HAP-1 (cell line): Measurements from ENCODE around the gene GULP1.

Experiments used
- DNase-seq, 2 experiments: peaks; one replicate each; pipeline ENCODE4 v3.0.0-alpha.2; 2016 to 2020; ENCODE audit warnings: low spot score in 2 of 2
- H3K27me3 ChIP-seq: fragments of 250-450 bp; sonication (Bioruptor Pico); 2 replicates; pipeline ENCODE4 v1.5.1; 2020; ENCODE audit warnings: low read depth, mild to moderate bottlenecking, moderate library complexity
- H3K36me3 ChIP-seq: fragments of 250-450 bp; sonication (Bioruptor Pico); replicated peaks from 2 replicates; pipeline ENCODE4 v1.5.1; 2020; ENCODE audit warnings: mild to moderate bottlenecking
- H3K4me1 ChIP-seq: fragments of 250-450 bp; sonication (Bioruptor Pico); 2 replicates; pipeline ENCODE4 v1.5.1; 2020; ENCODE audit warnings: mild to moderate bottlenecking
- H3K4me3 ChIP-seq: fragments of 250-450 bp; sonication (Bioruptor Pico); 2 replicates; pipeline ENCODE4 v1.5.1; 2020; ENCODE audit warnings: mild to moderate bottlenecking, moderate library complexity
- H3K9me3 ChIP-seq: fragments of 250-450 bp; sonication (Bioruptor Pico); 2 replicates; pipeline ENCODE4 v1.5.1; 2020; ENCODE audit warnings: mild to moderate bottlenecking, moderate library complexity
- in situ Hi-C: fragments of 300-500 bp; cut with MboI; formaldehyde crosslinking; loops from 3 replicates; pipeline ENCODE4 v1.14.3; 2020; ENCODE audit warnings: low sequenced_read_pairs, inconsistent platforms, mixed read lengths

GULP1 gene

DNA sequence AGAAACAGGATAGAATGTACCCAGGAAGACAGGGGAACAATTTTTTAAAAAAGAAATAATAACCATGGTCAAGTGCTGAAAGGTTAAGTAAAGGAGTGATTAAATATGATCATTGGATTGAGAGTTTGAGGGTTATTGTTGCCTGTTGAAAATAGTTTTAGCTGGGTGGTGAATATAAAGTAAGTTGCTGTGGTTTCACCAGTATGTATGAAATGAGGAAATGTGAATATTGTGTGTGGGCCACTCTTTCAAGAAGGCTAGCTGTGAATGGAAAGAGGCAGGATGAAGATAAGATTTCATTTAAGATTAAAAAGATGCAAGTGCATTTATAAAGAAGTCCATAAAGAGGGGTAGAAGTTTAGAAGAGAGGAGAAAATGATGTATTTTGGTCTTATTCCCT, 53.8 kb downstream of the GULP1 start:
- no peak for DNase-seq
- Histone ChIP-seq H3K9me3 (no peaks in the 10 kb centered on the region), H3K27me3 (no peaks in the 10 kb centered on the region), H3K36me3 (no peaks in the 10 kb centered on the region), H3K4me1 (peaks cover 7% of the 10 kb centered on the region; the same call in 1 of the 2 replicates), H3K4me3 (no peak overlapping the region)
- in situ Hi-C loops = no loop called here

DNA sequence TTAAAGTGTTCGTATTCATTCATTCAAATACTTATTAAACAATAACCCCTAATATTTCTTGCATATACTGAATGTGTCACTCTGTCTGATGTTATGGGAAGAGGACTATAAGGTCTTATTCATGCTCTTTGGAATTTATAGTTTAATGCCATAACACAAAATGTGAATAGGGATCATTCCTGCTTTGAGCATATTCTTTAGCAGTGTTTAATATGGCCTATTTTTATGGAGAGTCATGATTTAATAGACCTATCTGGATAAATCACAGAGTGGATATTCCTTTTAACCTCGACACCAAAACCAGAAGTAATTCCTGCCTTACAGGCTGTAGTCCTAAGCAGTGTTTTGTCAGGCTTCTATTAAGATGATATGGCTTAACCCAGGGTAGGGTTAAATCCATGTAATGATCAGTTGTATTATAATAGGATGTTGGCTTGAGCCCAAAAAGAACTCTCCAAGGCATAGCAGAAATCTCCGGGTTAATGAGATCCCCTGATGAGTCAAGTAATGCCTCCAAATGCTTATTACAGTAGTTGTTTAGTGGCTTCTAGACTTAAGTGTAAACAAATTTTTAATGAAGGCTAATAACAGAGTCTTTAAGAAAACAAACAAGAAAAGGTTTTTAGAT, 54.3 kb downstream of the GULP1 start:
- in situ Hi-C loops = no loop called here
- Histone ChIP-seq H3K9me3 (no peaks in the 10 kb centered on the region), H3K36me3 (no peaks in the 10 kb centered on the region), H3K4me1 (peaks cover 7% of the 10 kb centered on the region; the same call in 1 of the 2 replicates), H3K4me3 (no peak overlapping the region), H3K27me3 (no peaks in the 10 kb centered on the region)
- DNase-seq = peak in 1 of 2 experiments; percentile 41

DNA sequence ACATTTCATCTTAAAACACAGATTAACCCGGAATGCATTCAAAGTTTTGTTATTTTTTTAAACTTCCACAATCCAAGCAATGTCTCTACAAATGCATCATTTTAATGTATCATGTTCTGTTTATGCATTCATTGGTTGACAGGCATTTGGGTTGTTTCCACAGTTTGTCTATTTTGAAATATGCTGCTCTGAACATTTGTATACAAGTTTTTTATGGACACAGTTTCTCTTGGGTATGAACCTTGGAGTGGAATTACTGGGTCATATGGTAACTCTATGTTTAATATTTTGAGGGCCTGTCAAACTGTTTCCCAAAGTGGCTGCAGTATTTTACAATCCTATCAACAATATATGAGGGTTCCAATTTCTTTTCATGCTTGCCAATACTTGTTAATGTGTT, 57.3 kb downstream of the GULP1 start:
- Histone ChIP-seq H3K9me3 (no peaks in the 10 kb centered on the region), H3K4me1 (peaks cover 7% of the 10 kb centered on the region; the same call in 1 of the 2 replicates), H3K4me3 (no peak overlapping the region), H3K27me3 (no peaks in the 10 kb centered on the region), H3K36me3 (no peaks in the 10 kb centered on the region)
- in situ Hi-C loops = no loop called here
- no peak for DNase-seq

DNA sequence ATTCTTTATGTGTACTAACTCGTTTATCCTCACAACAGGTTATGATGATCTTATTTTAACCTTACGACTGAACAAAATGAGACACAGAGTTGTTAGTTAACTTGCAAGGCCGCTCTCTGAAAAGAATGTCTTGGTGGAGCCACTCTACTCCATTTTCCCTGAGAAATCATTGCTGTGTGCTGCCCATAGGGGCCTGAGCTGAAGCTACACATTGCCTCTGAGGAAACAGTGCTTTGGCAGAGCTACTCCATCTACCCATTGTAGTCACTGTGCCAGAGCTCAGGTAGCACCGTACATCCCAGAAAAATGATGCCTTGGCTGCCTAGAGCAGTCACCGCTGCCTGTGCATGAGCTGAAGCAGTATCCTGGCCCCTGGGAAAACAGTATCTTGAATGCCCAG, 61.6 kb downstream of the GULP1 start:
- Histone ChIP-seq H3K36me3 (no peaks in the 10 kb centered on the region), H3K27me3 (no peaks in the 10 kb centered on the region), H3K4me3 (no peak overlapping the region), H3K4me1 (no peaks in the 10 kb centered on the region), H3K9me3 (no peaks in the 10 kb centered on the region)
- in situ Hi-C loops = no loop called here
- no peak for DNase-seq

DNA sequence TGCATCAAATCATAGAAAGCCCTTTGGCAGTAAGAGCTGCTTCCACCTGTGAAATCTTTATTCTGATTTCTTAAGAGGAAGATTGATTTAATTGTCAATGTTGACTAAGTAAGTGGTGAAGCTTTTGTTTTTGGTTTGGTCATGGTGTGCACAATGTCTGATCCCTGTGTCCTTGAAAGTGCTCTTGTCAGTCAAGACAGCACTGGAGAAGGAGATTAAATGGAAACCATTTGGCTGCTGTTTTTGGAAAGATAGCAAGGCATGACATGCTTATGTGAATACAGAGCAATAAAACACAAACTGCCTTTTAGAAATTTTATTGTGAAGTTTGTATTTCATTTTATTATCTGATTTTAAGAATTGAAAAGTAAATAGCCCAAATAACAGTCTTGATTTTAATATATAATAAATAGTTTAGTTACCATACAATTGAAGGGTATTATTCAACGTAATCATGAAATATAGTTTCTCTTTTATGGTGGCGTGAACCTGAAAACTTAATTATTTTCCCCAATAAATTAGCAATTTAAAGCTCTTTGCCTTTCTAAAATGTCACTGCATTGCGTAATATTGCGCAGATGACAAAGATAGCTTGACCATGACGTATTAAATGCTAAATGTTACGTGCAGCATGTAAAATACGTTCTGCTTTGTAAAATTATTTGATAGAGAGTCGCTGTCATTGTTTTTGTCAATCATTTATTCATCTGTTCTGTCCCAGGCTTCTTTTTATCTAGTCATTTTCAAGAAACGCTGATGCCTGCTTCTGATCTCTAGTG, 69.0 kb downstream of the GULP1 start:
- Histone ChIP-seq H3K27me3 (no peaks in the 10 kb centered on the region), H3K36me3 (no peaks in the 10 kb centered on the region), H3K4me1 (peaks cover 6% of the 10 kb centered on the region), H3K4me3 (no peak overlapping the region), H3K9me3 (no peaks in the 10 kb centered on the region)
- in situ Hi-C loops = no loop called here
- no peak for DNase-seq

DNA sequence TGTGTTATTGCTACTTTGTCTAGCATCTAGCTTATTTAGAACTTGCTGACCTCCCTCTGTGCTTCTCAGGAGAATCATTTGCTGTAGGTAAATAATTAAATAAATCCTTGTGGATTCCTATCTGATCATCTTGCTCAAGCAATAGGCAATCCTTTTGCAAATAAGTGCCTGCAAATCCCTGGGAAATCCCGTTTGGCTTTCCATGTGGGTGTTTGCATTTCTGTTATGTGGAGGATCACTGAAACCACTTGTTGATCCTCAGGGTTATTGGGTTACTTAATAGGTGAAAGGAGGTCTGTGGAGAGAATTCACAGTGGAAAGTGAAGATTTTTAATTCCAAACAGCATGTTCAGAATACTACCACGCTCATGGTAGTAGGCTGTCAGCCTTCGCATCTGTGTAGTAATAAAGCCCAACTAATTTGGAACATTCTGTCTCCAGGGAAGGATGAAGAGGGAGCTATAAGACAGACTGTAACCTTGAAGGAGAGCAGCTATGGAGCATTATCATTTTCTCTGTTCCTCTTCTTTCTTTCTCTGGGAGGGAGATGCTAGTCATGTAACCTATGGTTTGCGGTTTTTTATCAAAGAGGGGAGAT, 72.5 kb downstream of the GULP1 start:
- no peaks in the 10 kb centered on the region for H3K36me3 ChIP-seq
- in situ Hi-C loops = no loop called here
- no peak for DNase-seq
- H3K9me3 ChIP-seq = no peaks in the 10 kb centered on the region
- H3K4me3 ChIP-seq = no peak overlapping the region
- peaks cover 13% of the 10 kb centered on the region for H3K4me1 ChIP-seq
- no peaks in the 10 kb centered on the region for H3K27me3 ChIP-seq

DNA sequence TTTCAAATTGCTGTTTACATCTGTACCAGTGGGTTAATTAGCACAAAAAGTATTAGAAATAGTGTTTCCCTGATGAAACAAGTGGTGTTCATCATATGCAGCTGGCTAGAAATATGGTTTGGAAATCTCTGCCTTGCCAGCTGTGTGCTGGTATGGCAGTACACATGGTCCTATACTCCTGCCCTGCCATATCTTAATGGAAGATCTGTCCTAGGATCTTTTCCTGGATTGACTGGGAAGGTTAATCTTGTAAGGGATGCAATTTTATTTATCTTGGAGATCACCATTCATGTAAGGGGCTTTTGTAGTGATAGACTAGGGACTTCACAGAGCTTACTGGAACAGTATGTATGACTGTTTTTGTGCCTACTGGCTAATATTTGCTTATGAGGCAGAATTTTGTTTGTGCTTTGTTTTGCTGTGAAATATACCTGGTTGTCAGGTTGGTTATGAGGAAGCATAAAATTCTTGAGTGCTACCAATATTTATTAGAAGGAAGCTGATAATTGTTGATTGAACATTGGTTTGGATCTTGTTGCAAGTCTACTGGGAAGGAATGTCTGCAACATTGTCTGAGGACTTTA, 73.5 kb downstream of the GULP1 start:
- Histone ChIP-seq H3K9me3 (no peaks in the 10 kb centered on the region), H3K36me3 (no peaks in the 10 kb centered on the region), H3K27me3 (no peaks in the 10 kb centered on the region), H3K4me3 (no peak overlapping the region), H3K4me1 (peaks cover 13% of the 10 kb centered on the region)
- DNase-seq = no peak
- in situ Hi-C loops = no loop called here

DNA sequence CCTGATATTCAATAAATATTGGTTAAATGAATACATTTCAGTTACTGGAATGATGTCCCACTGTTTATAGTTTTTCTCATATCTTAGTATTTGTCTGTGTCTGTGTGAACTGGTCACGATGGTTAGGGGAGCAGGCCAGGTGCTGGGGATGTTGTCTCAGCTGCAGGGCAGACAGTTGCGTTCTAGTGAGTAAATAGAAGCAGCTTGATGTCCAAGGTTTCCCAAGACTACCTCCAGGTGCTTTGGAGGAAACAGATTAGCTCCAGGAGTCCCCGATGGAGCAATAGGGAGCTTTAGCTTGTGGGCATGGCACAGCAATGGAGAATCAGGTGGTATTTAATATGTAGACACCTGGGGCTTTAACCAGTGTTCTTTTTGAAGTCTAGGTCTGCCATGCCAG, 75.5 kb downstream of the GULP1 start:
- Histone ChIP-seq H3K4me3 (no peak overlapping the region), H3K9me3 (no peaks in the 10 kb centered on the region), H3K27me3 (no peaks in the 10 kb centered on the region), H3K36me3 (no peaks in the 10 kb centered on the region), H3K4me1 (peaks cover 16% of the 10 kb centered on the region)
- in situ Hi-C loops = no loop called here
- DNase-seq = no peak

DNA sequence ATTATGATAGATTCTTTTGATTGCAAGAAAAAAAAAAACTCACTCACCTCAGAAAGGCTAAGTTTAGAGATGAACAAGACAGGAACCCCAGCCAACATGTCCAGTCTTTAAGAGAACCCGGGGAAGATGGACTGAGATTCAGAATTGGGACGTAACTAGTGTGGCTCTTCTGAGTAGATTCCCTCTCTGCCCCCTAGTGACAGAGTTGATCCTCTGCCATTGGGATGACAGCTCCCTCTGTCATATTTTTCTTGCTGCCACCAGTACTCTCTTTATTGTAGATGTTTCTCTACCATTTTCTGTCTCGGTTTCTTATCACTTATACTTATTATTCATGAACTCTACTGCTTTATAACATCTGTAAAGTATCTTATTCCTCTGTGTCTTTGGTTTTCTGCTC, 77.7 kb downstream of the GULP1 start:
- H3K4me1 ChIP-seq = peaks cover 17% of the 10 kb centered on the region
- in situ Hi-C loops = no loop called here
- peak; percentile 65 to 69 for DNase-seq
- H3K9me3 ChIP-seq = no peaks in the 10 kb centered on the region
- H3K4me3 ChIP-seq = no peak overlapping the region
- no peaks in the 10 kb centered on the region for H3K27me3 ChIP-seq
- no peaks in the 10 kb centered on the region for H3K36me3 ChIP-seq

DNA sequence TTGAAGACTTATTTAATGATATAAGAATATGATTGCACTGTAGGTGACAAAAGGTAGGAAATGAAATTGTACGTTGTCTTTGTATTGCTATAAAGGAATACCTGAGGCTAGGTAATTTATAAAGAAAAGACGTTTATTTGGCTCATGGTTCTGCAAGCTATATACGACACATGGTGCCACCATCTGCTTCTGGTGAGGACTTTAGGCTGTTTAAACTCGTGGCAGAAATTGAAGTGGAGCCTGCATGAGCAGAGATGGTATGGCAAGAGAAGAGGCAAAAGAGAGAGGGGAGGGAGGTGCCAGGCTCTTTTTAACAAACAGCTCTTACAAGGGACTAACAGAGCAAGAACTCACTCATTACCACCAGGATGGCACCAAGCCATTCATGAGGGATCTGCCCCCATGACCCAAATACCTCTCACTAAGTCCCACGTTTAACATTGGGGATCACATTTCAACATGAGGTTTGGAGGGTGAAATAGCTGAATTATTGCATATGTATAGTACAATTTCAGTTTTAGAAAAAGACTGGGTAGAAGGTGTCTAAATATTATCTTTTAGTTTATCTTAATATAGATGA, 86.8 kb downstream of the GULP1 start:
- no peaks in the 10 kb centered on the region for H3K27me3 ChIP-seq
- in situ Hi-C loops = no loop called here
- DNase-seq = no peak
- no peaks in the 10 kb centered on the region for H3K36me3 ChIP-seq
- H3K9me3 ChIP-seq = no peaks in the 10 kb centered on the region
- peaks cover 5% of the 10 kb centered on the region for H3K4me1 ChIP-seq
- no peak overlapping the region for H3K4me3 ChIP-seq

DNA sequence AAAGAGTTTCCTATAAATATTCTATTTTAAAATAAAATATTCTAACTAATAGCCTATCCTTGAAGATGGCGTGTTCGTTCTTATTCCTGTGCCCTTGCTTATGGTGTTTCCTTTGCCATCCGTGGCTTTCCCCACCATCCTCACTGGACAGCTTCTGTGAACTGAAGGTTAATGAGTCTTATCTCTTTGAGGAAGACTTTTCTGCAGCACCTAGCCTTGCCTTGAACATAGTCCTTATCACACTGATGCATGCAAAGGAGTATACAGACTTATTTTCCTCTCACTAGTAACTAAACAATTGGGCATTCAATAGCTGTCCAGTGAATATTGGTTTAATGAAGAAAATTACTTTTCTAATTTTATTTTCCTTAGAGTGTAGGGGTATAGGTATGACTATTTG, 88.1 kb downstream of the GULP1 start:
- in situ Hi-C loops = no loop called here
- no peak for DNase-seq

DNA sequence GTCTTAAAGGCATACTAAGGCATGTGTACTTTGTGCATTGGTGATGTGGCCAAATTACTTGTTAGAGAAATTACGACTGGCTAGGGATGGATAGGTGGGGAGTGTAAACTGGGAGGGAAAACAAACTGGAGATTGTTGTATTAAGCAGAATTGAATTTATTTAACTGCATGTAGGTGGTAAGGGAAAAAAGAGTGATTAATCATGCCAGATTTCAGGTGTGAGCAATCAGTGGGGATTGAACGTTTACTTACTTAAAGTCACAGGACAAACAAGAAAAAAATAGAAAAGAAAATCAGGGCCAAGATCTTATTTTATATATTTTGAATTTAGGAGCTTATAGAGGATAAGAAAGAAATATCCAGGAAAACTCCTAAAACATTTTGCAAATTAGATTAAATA, 88.6 kb downstream of the GULP1 start:
- H3K9me3 ChIP-seq = peaks cover 2% of the 10 kb centered on the region; the same call in 1 of the 2 replicates
- H3K4me1 ChIP-seq = peaks cover 5% of the 10 kb centered on the region
- H3K4me3 ChIP-seq = no peak overlapping the region
- H3K36me3 ChIP-seq = peaks cover 6% of the 10 kb centered on the region
- in situ Hi-C loops = no loop called here
- no peaks in the 10 kb centered on the region for H3K27me3 ChIP-seq
- no peak for DNase-seq

More for the DNA sequence above, 88.1 kb downstream of the GULP1 start:
- no peaks in the 10 kb centered on the region for H3K27me3 ChIP-seq
- H3K36me3 ChIP-seq = peaks cover 2% of the 10 kb centered on the region
- peaks cover 2% of the 10 kb centered on the region; the same call in 1 of the 2 replicates for H3K9me3 ChIP-seq
- H3K4me3 ChIP-seq = no peak overlapping the region
- peaks cover 5% of the 10 kb centered on the region for H3K4me1 ChIP-seq

DNA sequence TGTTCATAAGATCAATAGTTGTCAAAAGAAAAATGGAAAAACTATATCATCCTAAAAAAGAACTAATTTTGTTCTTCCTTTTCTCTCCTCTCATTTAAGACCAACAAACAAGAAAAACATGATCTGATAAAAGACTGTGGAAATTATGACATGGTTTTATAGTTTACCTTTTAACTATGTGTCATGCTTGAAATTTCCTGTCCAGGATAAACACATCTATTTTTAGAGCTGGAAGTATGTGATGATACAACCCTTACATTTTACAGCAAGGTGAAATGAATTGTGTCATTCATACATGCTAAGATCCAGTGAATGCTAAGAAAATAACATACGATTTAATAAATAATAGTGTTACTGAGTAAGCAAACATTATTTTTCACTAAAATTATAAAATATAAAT, 89.9 kb downstream of the GULP1 start:
- no peak for DNase-seq
- in situ Hi-C loops = no loop called here
- Histone ChIP-seq H3K36me3 (peaks cover 13% of the 10 kb centered on the region), H3K9me3 (peaks cover 2% of the 10 kb centered on the region; the same call in 1 of the 2 replicates), H3K4me1 (peaks cover 5% of the 10 kb centered on the region), H3K4me3 (no peak overlapping the region), H3K27me3 (no peaks in the 10 kb centered on the region)
